GM21529 (cell line): Measurements from ENCODE around the gene B4GALT2.

ENCODE experiments used
- ATAC-seq: cut with Tn5 transposase; IDR thresholded peaks from one replicate; pipeline ENCODE4 v1.9.1; 2021; ENCODE audit not compliant: unreplicated experiment

Gene B4GALT2

DNA sequence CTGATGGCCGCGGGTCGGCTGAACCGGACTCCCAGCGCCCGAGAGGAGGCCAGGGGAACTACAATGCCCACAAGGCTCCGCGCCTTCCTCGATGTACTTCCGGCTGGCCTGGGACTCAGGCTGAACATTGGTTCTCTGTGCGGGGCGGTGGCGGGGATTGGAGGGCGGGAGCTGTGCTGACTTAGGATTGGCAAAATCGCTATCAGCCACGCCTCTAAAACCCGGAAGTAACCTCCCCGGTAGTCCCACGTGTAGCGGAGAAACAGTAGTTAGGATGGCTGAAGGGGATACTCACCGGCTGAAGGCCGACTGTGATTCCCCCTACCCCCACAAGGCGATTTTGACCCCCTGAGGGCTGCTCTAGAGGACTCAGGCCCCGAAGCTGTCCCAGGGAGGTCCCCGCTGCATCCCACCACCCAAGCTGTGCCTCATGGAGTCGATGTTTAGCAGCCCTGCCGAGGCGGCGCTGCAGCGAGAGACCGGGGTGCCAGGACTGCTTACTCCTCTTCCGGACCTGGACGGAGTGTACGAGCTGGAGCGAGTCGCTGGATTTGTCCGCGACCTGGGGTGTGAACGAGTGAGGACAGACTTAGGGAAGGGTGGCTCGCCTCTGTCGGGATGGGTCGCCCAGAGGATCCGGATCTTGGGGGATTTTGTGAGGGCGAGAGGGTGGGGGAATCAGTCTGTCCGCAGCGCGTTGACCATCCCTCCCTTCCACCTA lies 9.1 kb upstream of the B4GALT2 start, which contains the start of gene DPH2:
DPH2 (plus strand) TSS at position 265 of the 721 bp plus-strand sequence; CDS start at position 431, 166 bp downstream.
- peak; percentile 82 for ATAC-seq

DNA sequence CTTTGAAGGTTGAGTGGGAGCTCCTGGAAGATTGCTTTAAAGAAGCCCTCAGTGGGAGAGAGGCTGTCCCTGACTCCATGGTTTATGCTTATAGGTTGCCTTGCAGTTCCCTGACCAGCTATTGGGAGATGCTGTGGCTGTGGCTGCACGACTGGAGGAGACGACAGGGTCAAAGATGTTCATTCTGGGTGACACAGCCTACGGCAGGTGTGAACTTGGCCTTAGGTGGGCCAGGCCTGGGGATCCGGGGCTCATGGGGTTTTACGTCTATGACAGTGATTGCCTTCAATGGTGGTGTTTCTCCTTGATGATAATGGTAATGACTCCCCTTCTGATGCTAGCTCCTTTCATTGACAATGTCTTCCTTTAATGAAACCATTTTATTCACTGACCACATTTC lies 8.5 kb upstream of the B4GALT2 start:
- no peak for ATAC-seq

DNA sequence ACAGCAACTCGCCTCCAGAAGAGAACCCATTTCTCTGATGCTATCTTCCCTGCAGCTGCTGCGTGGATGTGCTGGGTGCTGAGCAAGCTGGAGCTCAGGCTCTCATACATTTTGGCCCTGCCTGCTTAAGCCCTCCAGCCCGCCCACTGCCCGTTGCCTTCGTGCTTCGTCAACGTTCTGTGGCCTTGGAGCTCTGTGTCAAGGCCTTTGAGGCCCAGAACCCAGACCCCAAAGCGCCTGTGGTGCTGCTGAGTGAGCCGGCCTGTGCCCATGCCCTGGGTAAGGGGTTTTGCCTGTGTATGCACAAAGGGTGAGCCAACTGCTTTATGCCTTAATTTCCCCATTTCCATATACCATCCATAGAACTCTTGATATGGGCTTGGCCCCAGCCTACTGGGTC lies 8.1 kb upstream of the B4GALT2 start:
- no peak for ATAC-seq

DNA sequence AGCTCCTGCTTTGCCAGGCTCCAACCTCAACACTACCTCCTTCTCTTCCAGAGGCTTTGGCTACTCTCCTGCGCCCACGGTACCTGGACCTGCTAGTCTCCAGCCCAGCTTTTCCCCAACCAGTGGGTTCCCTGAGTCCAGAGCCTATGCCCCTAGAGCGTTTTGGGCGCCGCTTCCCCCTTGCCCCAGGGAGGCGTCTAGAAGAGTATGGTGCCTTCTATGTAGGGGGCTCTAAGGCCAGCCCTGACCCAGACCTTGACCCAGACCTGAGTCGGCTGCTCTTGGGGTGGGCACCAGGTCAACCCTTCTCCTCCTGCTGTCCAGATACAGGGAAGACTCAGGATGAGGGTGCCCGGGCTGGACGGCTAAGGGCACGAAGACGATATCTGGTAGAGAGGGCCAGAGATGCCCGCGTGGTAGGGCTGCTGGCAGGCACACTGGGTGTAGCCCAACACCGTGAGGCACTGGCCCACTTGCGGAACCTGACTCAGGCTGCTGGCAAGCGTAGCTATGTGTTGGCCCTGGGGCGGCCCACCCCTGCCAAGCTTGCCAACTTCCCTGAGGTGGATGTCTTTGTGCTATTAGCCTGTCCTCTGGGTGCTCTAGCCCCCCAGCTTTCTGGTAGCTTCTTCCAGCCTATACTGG lies 7.6 kb upstream of the B4GALT2 start:
- ATAC-seq, result no peak

DNA sequence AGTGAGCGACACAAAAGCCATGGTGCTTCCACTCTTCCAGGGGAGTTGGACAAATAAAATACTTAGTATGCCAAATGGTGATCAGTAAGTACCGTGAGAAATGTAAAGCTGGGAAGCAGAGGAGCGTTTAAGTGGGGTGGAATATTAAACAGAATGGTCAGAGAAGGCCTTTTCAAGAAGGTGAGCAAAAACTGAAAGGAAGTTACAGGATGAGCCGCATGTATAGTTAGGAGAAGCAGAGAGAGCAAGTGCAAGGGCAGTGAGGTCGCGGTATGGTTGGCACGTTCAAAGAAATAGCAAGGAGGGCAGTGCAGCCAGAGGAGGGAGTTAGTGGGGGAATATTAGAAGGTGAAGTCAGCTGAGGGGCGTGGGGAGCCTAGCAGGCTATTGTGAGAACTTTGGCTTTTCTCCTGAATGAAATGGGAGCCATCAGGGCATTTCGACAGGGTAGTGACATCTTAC lies 5.0 kb upstream of the B4GALT2 start:
- ATAC-seq, result peak; percentile 0

DNA sequence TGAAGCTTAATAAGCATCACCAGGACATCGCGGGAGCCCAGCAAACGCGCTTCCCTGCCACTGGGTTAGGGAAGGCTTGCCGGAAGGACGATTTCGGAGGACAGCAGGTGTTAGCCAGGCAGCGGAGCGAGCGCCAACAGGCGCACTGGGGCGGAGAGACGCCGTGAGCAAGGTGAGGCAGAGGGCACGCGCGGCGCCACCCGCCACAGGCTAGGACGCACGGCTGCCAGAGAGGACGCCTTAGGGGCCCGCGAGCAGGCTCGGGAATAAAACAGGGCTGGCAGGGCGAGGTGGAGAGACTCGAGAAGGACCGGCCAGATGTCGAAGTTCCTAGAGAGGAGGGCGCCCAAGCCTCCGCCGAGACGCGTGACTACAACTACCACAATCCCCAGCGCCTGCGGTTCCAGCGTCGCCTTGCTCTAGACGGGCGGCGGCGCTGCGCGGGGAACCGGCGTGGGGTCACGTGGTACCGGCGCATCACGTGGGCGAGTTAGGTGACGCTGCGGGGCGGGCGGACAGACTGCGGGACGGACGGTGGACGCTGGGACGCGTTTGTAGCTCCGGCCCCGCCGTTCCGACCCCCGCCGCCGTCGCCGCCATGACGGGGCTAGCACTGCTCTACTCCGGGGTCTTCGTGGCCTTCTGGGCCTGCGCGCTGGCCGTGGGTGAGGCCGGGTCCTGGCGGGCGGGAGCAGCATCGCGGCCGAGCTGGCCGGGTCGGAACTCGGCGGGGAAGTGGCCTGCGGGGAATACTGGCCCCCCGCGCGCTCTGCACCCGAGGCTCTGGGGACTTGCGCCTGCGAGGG lies 4.4 kb upstream of the B4GALT2 start, which contains the start of gene ATP6V0B:
ATP6V0B (plus strand) TSS at position 518 of the 806 bp plus-strand sequence; CDS start at position 599, 81 bp downstream.
- ATAC-seq, result peak; percentile 70

DNA sequence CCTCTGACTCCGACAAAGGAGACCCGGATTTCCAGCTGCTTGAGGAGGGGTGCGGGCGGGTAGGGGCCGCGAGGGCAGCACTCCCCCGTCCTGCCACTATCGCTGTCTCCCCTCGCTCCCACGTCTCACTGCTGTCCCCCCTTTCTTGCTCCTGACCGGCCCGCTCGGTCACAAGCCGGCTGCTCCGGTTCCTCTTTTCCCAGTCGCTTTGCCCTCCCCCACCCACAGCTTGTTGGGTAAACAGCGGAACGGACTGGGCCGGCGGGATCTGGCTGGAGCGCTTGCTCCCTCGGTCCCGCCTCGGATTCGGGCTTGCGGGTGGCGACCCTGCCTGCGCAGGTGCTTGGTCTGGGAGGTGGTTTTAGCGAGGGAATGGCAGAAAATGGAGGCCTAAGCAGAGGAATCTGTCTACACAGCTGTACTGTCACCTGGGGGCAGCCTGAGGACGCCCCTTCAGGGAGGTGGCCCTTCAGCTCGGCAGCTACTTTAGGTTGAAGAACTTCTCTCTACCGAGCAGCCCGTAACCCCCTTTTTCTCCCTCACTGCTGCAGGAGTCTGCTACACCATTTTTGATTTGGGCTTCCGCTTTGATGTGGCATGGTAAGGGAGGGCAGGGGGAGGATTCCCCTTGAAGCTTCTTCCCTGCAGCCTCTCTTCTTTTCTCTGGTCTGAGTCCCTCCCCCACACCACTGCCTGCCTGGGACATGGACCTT lies 3.6 kb upstream of the B4GALT2 start:
- no peak for ATAC-seq

DNA sequence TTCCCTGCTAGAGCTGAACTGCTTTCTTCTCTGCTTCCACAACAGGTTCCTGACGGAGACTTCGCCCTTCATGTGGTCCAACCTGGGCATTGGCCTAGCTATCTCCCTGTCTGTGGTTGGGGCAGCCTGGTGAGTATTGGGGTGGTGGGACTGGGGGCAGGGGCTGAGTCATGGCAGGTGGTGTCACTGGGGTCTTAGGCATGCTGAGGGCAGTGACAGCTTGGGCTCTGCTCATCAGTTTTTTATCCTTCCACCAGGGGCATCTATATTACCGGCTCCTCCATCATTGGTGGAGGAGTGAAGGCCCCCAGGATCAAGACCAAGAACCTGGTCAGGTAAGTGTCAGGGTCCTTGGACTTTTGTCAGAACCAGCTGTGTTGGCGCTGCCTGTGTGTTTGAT lies 3.0 kb upstream of the B4GALT2 start:
- no peak for ATAC-seq

DNA sequence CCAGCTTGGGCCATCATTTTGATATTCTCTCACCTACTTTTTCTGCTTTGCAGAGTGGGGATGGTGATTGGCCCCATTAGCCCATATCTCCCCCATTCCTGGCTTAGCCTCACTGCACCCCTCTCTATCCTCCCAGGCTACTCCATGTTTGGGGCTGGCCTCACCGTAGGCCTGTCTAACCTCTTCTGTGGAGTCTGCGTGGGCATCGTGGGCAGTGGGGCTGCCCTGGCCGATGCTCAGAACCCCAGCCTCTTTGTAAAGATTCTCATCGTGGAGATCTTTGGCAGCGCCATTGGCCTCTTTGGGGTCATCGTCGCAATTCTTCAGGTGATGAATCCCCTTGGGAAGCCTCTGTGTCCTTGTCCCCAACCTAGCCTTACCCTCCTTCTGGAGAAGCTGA lies 2.1 kb upstream of the B4GALT2 start:
- no peak for ATAC-seq

DNA sequence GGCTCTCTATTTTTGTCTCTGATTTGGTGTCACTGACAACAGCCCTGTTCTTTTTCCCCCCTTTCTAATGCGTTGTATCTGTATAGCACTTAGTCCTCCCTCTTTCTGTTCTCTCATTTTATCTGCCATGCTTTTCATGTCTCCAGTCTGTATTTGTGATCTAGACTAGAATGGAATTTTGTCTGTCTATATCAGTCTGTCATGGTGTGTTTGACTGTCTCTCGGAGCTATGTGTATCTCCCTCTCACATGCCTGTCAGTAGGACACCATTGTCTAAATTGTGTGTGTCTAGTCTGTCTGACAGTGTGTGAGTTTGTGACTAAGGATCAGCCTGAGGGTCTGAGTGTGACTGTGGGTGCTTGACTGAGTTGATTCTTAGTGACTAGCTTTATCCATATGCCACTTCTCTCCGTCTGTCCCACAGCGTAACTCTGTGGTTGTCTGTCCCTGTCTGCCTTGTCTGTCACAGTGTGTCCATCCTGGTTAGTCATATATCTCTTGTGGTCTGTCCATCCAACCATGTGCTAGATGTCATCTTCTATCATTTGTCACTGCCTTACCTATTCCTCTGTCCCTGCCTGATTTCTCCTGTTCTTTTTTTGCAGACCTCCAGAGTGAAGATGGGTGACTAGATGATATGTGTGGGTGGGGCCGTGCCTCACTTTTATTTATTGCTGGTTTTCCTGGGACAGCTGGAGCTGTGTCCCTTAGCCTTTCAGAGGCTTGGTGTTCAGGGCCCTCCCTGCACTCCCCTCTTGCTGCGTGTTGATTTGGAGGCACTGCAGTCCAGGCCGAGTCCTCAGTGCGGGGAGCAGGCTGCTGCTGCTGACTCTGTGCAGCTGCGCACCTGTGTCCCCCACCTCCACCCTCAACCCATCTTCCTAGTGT lies 1.4 kb upstream of the B4GALT2 start:
- ATAC-seq, result no peak

DNA sequence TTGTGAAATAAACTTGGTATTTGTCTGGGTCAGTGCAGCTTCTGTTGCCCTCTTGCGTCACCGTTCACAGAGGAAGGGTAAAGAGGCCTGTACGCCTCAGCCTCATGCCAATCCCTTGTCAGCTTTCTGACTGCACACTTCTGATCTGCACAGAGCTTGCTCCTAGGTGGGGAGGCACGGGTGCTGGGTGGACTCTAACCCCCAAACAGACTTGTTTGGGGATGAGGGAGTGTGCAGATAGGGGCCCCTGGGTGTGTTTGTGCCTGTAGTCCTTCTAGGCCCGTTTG lies 803 bp upstream of the B4GALT2 start:
- no peak for ATAC-seq

DNA sequence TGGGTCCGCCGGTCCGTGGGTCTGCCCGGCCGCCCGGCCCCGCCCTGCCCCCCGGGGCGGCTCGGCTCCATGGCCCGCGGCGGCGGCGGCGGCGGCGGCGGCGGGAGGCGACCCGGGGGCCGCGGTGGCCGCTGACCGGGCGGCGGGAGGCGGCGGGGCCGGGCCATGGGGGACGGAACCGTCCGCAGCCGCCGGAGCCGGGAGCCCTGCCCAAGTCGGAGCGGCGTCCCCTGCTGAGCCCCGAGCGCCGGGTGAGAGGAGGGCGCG lies 184 bp downstream of the B4GALT2 start:
- ATAC-seq, result no peak

DNA sequence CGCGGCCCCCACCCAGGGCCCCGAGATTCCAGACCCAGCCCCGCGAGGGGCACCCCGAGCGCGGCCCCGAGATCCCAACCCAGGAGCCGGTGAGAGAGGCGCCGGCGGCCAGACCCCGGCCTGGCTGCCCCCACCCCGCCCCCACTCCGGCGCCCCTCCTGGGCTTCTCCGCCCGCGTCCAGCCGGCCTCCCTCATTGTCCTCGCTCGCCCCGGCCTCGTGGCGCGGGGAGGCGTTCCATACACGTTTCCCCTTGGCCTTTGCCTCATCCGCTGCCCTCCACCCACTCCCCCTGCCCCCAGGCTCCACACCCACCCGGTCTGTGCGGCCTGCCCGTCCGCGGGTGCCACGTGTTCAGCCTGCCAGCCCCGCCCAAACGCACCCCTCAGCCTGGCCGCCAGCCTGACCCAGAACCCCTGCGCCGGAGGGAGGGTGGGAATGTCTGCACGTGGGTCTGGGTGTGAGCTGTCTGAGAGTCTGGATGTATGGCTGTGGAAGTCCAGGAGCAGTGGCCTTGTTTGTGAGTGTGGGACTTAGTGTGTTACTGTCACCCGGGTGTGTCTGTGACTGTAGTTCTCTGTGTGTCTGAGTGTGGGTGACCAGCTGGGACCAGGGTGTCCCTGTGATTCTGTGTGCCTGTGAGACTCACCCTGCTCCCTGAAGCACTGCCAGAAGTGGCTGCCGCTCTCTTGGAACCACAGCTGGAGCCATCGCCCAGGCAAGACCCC lies 681 bp downstream of the B4GALT2 start:
- no peak for ATAC-seq

DNA sequence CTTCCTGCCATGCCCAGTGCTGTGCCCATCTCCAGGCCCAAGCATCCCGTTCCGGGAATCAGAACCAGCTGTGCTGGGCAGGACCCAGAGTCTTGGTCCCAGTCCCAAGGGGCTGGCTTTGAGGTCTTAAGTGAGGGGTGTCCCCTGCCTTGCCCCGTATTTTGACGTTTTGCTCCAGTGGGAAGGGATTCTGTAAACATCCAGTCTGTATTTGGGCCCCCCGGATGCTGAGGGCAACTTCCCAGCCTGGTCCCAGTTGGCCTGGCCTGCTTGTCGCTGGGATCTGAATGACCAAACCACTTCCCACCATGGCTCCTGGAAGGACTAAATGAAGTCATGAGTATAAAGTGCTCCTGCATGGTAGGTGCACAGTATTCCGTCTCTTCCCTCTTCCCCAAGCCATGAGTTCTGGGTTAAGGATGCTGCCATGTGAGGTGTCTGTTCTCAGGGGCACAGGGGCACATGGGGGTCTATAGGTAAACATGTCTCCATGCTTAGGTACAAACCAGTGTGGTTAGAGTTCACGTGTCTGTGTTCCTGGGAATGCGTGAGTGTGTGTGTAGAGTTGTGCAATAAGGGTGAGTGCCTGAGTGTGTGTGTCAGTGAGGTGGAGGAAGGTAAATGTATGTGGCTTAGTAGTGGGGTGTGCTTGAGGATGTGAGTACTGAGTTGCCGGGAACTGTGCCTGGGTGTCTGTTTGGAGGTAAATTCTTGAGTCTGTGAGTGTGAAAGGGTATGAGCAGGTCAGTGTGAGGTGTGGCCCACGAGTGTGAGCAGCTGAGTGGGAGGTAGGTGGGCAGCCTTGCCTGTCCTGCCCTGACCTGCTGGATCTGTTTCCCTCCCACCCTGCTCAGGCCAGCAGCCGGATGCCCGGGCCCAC lies 1.5 kb downstream of the B4GALT2 start:
- ATAC-seq, result no peak

DNA sequence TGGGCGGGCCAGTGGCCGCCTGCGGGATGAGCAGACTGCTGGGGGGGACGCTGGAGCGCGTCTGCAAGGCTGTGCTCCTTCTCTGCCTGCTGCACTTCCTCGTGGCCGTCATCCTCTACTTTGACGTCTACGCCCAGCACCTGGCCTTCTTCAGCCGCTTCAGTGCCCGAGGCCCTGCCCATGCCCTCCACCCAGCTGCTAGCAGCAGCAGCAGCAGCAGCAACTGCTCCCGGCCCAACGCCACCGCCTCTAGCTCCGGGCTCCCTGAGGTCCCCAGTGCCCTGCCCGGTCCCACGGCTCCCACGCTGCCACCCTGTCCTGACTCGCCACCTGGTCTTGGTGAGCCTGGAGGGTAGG lies 2.1 kb downstream of the B4GALT2 start:
- ATAC-seq, result no peak

DNA sequence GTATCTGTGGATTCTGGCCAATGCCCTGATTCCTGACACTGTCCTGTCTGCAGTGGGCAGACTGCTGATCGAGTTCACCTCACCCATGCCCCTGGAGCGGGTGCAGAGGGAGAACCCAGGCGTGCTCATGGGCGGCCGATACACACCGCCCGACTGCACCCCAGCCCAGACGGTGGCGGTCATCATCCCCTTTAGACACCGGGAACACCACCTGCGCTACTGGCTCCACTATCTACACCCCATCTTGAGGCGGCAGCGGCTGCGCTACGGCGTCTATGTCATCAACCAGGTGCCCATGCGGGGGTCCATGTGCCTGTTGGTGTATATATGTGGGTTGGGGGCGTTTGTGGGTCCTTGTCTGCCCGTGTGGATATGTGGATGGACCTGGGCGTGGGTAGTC lies 2.6 kb downstream of the B4GALT2 start:
- ATAC-seq, result no peak

DNA sequence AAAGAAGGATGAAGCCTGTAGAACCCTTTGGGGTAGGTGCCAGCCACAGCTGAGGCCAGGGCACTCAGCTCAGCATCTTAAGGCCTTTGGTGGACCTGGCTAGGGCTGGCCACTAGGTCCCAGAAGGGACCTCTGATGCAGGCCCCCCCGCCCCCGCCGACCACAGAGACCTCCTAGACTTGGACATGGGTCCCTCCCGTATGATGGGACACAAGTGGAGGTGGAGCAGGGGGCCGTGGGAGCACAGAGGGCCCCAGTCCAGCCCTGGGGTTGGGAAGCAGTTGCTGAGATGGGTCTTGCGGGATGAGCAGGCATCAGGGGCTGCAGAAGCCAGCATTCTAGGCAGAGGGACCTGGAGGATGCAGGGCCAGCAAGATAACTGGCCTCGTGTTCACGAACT lies 3.2 kb downstream of the B4GALT2 start:
- no peak for ATAC-seq

DNA sequence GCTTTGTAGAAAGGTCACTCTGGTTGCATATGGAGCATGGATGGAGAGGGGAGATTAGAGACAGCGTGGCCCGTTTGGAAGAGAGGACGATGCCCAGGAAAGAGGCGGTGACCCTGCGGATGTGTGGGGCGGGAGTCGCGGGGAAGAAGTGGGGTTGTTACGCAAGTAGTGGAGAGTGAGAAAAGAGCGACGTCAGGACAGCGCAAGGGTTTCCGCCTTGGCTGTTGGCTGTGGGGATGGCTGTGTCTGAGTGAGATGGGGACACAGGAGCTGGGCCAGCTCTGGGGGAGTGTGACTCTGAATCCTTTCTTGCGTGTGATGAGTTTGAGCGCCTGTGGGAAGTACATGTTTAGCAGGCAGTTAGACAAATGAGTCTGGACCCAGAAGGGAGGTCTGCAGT lies 3.8 kb downstream of the B4GALT2 start:
- ATAC-seq, result no peak
